H1 (cell line): ENCODE data around the gene FAAH. TPM values are rescaled to one million over a fixed set of nuclear protein-coding genes. Genes with fewer than 3 reads are reported as not detected.
"Not testable (repeated sequence)": the region's sequence is repeated elsewhere in the genome, so short reads cannot be mapped to it uniquely, and the experiment has no call there.

Source experiments
- CTCF ChIA-PET: fragments of 300-600 bp; sonication (Branson Sonifier 250); formaldehyde crosslinking; loops from one replicate; lab custom pipeline; 2021; ENCODE audit not compliant: partially characterized antibody; lab: Charles Lee
- POLR2A ChIA-PET: fragments of 300-600 bp; sonication (Branson Sonifier 250); formaldehyde crosslinking; loops from one replicate; lab custom pipeline; 2021; ENCODE audit warnings: inconsistent platforms; ENCODE audit not compliant: partially characterized antibody; lab: Charles Lee
- DNase-seq, 2 experiments: peaks; one replicate each; pipeline versions ENCODE4 v3.0.0 to v3.0.0-alpha.2; 2010 to 2022; ENCODE audit warnings: low spot score in 2 of 2, low read depth in 1 of 2, mixed read lengths in 1 of 2
- FAIRE-seq: peaks from 2 replicates; lab custom pipeline; 2011; peaks lifted over from hg19 to GRCh38; lab: Jason Lieb, UNC
- H2AFZ ChIP-seq: 2 replicates; pipeline ENCODE4 v1.8.1; 2012; ENCODE audit warnings: low read length, inconsistent platforms
- H2AK5ac ChIP-seq: 2 replicates; pipeline ENCODE4 v1.6.1; 2013; ENCODE audit warnings: low read depth, low read length
- H2BK120ac ChIP-seq: replicated peaks from 2 replicates; pipeline ENCODE3; 2013; ENCODE audit warnings: low read depth, low read length, inconsistent platforms
- H2BK12ac ChIP-seq: 2 replicates; pipeline ENCODE4 v1.6.1; 2013; ENCODE audit warnings: low read depth, low read length
- H2BK15ac ChIP-seq: 2 replicates; pipeline ENCODE4 v1.6.1; 2013; ENCODE audit warnings: low read length
- H2BK20ac ChIP-seq: 2 replicates; pipeline ENCODE4 v1.6.1; 2013; ENCODE audit warnings: low read length
- H2BK5ac ChIP-seq: 2 replicates; pipeline ENCODE4 v1.6.1; 2013; ENCODE audit warnings: low read depth, low read length
- H3K14ac ChIP-seq: 2 replicates; pipeline ENCODE4 v1.6.1; 2013; ENCODE audit warnings: inconsistent platforms; ENCODE audit not compliant: insufficient read length
- H3K18ac ChIP-seq: 2 replicates; pipeline ENCODE4 v1.6.1; 2013; ENCODE audit warnings: low read length; ENCODE audit errors: extremely low read depth
- H3K23ac ChIP-seq: 2 replicates; pipeline ENCODE4 v1.6.1; 2013; ENCODE audit warnings: inconsistent platforms; ENCODE audit not compliant: insufficient read length
- H3K23me2 ChIP-seq: 2 replicates; pipeline ENCODE4 v1.6.1; 2013; ENCODE audit warnings: low read depth, low read length
- H3K27ac ChIP-seq: 2 replicates; pipeline ENCODE4 v1.6.1; 2011; ENCODE audit warnings: low read depth, low read length, inconsistent platforms
- H3K27me3 ChIP-seq, 4 experiments: replicated peaks in 1 of 4; 1 replicate in 1 of 4; 2 replicates in 3 of 4; pipeline versions ENCODE4 v1.6.1 to v1.8.1; 2011 to 2013; ENCODE audit warnings: low read length in 3 of 4, mild to moderate bottlenecking in 3 of 4, inconsistent platforms in 2 of 4, mixed read lengths in 2 of 4, moderate library complexity in 1 of 4; ENCODE audit not compliant: control insufficient read depth in 3 of 4, insufficient read depth in 3 of 4; ENCODE audit errors: extremely low read depth in 1 of 4
- H3K36me3 ChIP-seq, 4 experiments: 2 replicates each; pipeline versions ENCODE4 v1.6.1 to v1.8.1; 2011 to 2013; ENCODE audit warnings: mild to moderate bottlenecking in 4 of 4, low read length in 3 of 4, moderate library complexity in 2 of 4, control low read depth in 1 of 4, inconsistent platforms in 1 of 4; ENCODE audit not compliant: insufficient read depth in 4 of 4, control insufficient read depth in 2 of 4
- H3K4ac ChIP-seq: replicated peaks from 2 replicates; pipeline ENCODE3; 2013; ENCODE audit warnings: low read length, low read depth, mixed read lengths, inconsistent platforms; ENCODE audit not compliant: insufficient read length
- H3K4me1 ChIP-seq, 4 experiments: replicated peaks in 1 of 4; 1 replicate in 1 of 4; 2 replicates in 3 of 4; pipeline versions ENCODE4 v1.6.1 to v1.8.1; 2011 to 2013; ENCODE audit warnings: low read length in 3 of 4, inconsistent platforms in 2 of 4, mixed read lengths in 1 of 4; ENCODE audit not compliant: insufficient read depth in 4 of 4, control insufficient read depth in 3 of 4
- H3K4me2 ChIP-seq, 2 experiments: 2 replicates each; pipeline versions ENCODE4 v1.6.1 to v1.8.1; 2011 to 2013; ENCODE audit warnings: low read depth in 2 of 2, low read length in 2 of 2, control low read depth in 1 of 2, inconsistent platforms in 1 of 2, mild to moderate bottlenecking in 1 of 2; ENCODE audit not compliant: insufficient read depth in 1 of 2
- H3K4me3 ChIP-seq, 4 experiments: fragments of 200-600, 300-600 bp in 1 of 4; sonication (generic), shearing (Covaris generic), sonication (Bioruptor Twin) in 1 of 4; 2 replicates each; pipeline versions ENCODE4 v1.5.1 to v1.8.1; 2011 to 2016; ENCODE audit warnings: low read length in 4 of 4, low read depth in 3 of 4, control low read depth in 2 of 4, inconsistent platforms in 2 of 4, mild to moderate bottlenecking in 2 of 4, mixed read lengths in 1 of 4, moderate library complexity in 1 of 4; ENCODE audit not compliant: insufficient read depth in 2 of 4; ENCODE audit errors: extremely low read depth in 1 of 4
- H3K56ac ChIP-seq: replicated peaks from 2 replicates; pipeline ENCODE3; 2013; ENCODE audit warnings: low read depth, mild to moderate bottlenecking, mixed read lengths, low read length, inconsistent platforms; ENCODE audit not compliant: insufficient read length
- H3K79me1 ChIP-seq: 2 replicates; pipeline ENCODE4 v1.6.1; 2013; ENCODE audit warnings: low read depth, low read length, control low read depth
- H3K79me2 ChIP-seq, 2 experiments: 2 replicates each; pipeline versions ENCODE4 v1.6.1 to v1.8.1; 2012 to 2013; ENCODE audit warnings: low read length in 2 of 2, mild to moderate bottlenecking in 2 of 2, inconsistent platforms in 1 of 2; ENCODE audit not compliant: insufficient read depth in 2 of 2, control insufficient read depth in 1 of 2
- H3K9ac ChIP-seq, 4 experiments: replicated peaks in 1 of 4; 1 replicate in 1 of 4; 2 replicates in 3 of 4; pipeline versions ENCODE4 v1.6.1 to v1.8.1; 2011 to 2013; ENCODE audit warnings: low read depth in 3 of 4, low read length in 3 of 4, control low read depth in 2 of 4, mild to moderate bottlenecking in 2 of 4, moderate library complexity in 2 of 4, inconsistent platforms in 1 of 4; ENCODE audit errors: extremely low read depth in 1 of 4
- H3K9me3 ChIP-seq, 2 experiments: 2 replicates each; pipeline versions ENCODE4 v1.6.1 to v1.8.1; 2012 to 2013; ENCODE audit warnings: mild to moderate bottlenecking in 2 of 2, moderate library complexity in 2 of 2, control low read depth in 1 of 2, inconsistent platforms in 1 of 2, low read depth in 1 of 2, low read length in 1 of 2, mixed read lengths in 1 of 2; ENCODE audit not compliant: insufficient read depth in 2 of 2
- H4K20me1 ChIP-seq, 2 experiments: replicated peaks in 1 of 2; 2 replicates each; pipeline versions ENCODE3 to v1.8.1; 2011 to 2013; ENCODE audit warnings: inconsistent platforms in 2 of 2, low read length in 2 of 2, mild to moderate bottlenecking in 1 of 2; ENCODE audit not compliant: insufficient read depth in 2 of 2, control insufficient read depth in 1 of 2
- H4K5ac ChIP-seq: 2 replicates; pipeline ENCODE4 v1.6.1; 2013; ENCODE audit warnings: low read length, low read depth, mixed read lengths, inconsistent platforms; ENCODE audit not compliant: insufficient read length
- H4K8ac ChIP-seq: 2 replicates; pipeline ENCODE4 v1.8.0; 2013; ENCODE audit warnings: mild to moderate bottlenecking, moderate library complexity, low read length, inconsistent platforms; ENCODE audit not compliant: insufficient read depth; ENCODE audit errors: extremely low read depth
- H4K91ac ChIP-seq: replicated peaks from 2 replicates; pipeline ENCODE3; 2013; ENCODE audit warnings: low read length, mixed read lengths, inconsistent platforms; ENCODE audit not compliant: insufficient read length
- WGBS, 2 experiments: shearing (Covaris generic) in 1 of 2; methylation state at CpG; one replicate each; pipeline versions ENCODE4 v1.1.6 to v1.1.7; 2013 to 2015; ENCODE audit warnings: low lambda C conversion rate in 2 of 2, mixed read lengths in 2 of 2, inconsistent platforms in 1 of 2, low coverage in 1 of 2, missing lambda C conversion rate in 1 of 2; ENCODE audit not compliant: insufficient replicate concordance in 2 of 2, insufficient coverage in 1 of 2, insufficient read length in 1 of 2; ENCODE audit errors: extremely low coverage in 1 of 2, missing lambda C conversion rate in 1 of 2; 5-methylcytosine and 5-hydroxymethylcytosine counted together
- polyA plus RNA-seq, 7 experiments: library from polyadenylated mRNA; depleted of rRNA in 3 of 7; stranded (reverse) in 5 of 7; unstranded in 2 of 7; fragments of >200 nt in 5 of 7; fragments of 200-250 nt in 2 of 7; gene quantifications; 1 replicate in 5 of 7; 2 replicates in 1 of 7; 4 replicates in 1 of 7; pipeline versions ENCODE4 v1.2.1 to v1.2.3, GENCODE V29; 2011 to 2013; ENCODE audit warnings: missing spikeins in 2 of 7, mixed read lengths in 2 of 7
- total RNA-seq: library from RNA; stranded (reverse); fragmentation: NEBNext Ultra II Directional; extraction: Animal tissue kit (Norgen Biotek cat#: 25700); gene quantifications from 2 replicates; pipeline ENCODE4 v1.2.1, GENCODE V29; 2021

The FAAH gene
- total and polyA plus RNA-seq, 2 of the 8 experiments (the other 6 are each of a cell fraction or from before 2014, with no cell fraction given), result 41.2 to 47.3 TPM

GRCh38 chr1:46367701-46368100 is 26.4 kb upstream of the FAAH start:
- not testable (repeated sequence) for H4K5ac ChIP-seq, H3K79me1 ChIP-seq, H3K4ac ChIP-seq, H3K23ac ChIP-seq, H3K56ac ChIP-seq, H3K27ac ChIP-seq, H3K79me2 ChIP-seq, H3K4me3 ChIP-seq, H2BK12ac ChIP-seq, FAIRE-seq, H3K14ac ChIP-seq, H3K18ac ChIP-seq, H3K9me3 ChIP-seq, H2BK20ac ChIP-seq, H4K8ac ChIP-seq, H3K27me3 ChIP-seq, H3K4me1 ChIP-seq, H3K4me2 ChIP-seq, H3K9ac ChIP-seq, H2AK5ac ChIP-seq, H3K23me2 ChIP-seq, H4K20me1 ChIP-seq, H2AFZ ChIP-seq, DNase-seq, H2BK15ac ChIP-seq, H2BK120ac ChIP-seq, H2BK5ac ChIP-seq, H4K91ac ChIP-seq
- CTCF ChIA-PET, result interaction anchor here (1.0 to 1.4 kb wide), 3 partner anchors 20 to 182 kb away, joined by 3 to 5 read pairs (median 4); no protein-coding TSS in a partner anchor
- peaks cover 0 to 26% (median 4%) of the 10 kb centered on the region in 4 experiments; a peak in 4 of 8 replicates for H3K36me3 ChIP-seq
- POLR2A ChIA-PET, result interaction anchor here (0.6 to 1.5 kb wide), 4 partner anchors 13 to 62 kb away, joined by 3 to 9 read pairs (median 4); no protein-coding TSS in a partner anchor
- WGBS, 2 experiments, result 98% methylated on average over 7 of the region's 8 CpGs; no CpG with 5 or more reads in 1 of the 2 experiments
